GM21529 (cell line): ENCODE measurements around the gene NUP62.

ENCODE experiments used
- ATAC-seq: cut with Tn5 transposase; IDR thresholded peaks from one replicate; pipeline ENCODE4 v1.9.1; 2021; ENCODE audit not compliant: unreplicated experiment

NUP62 gene

GRCh38 chr19:49869484-49870308 lies 59.6 kb downstream of the NUP62 start:
- ATAC-seq: peak; percentile 70

DNA sequence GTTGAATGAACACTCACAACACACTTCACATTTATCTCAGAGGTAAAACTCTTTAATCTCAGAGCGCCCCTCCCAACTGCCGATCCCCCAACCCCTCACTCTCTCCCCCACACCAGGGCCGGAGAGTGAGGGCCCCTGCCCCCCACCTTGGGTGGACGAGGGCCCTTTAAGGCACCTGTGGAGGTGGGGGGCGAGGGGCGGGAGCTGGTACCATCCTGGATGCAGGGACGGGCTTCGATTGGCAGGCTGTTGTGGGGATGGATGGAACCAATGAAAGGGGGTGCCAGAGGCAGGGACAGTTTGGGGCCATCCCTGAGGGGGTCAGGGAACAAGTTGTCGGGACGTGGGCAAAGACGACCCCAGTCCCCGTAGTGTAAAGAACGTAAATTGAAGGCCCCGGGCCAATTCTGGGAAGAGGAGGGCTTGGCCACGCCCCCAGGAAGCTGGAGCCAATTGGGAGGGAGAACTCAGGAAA lies 60.3 kb downstream of the NUP62 start:
- peak; percentile 3 for ATAC-seq

- peak; percentile 33 for ATAC-seq
Observed at GRCh38 chr19:49866933-49867782, 62.1 kb downstream of the NUP62 start, which contains the start of gene PNKP. Gene PNKP, minus strand, starts transcription at chr19:49867576. Its CDS starts 372 bp downstream, at chr19:49867204.

GRCh38 chr19:49864890-49865289 lies 64.4 kb downstream of the NUP62 start:
- ATAC-seq: no peak

- no peak for ATAC-seq
Observed at GRCh38 chr19:49863935-49864320, 65.4 kb downstream of the NUP62 start.

DNA sequence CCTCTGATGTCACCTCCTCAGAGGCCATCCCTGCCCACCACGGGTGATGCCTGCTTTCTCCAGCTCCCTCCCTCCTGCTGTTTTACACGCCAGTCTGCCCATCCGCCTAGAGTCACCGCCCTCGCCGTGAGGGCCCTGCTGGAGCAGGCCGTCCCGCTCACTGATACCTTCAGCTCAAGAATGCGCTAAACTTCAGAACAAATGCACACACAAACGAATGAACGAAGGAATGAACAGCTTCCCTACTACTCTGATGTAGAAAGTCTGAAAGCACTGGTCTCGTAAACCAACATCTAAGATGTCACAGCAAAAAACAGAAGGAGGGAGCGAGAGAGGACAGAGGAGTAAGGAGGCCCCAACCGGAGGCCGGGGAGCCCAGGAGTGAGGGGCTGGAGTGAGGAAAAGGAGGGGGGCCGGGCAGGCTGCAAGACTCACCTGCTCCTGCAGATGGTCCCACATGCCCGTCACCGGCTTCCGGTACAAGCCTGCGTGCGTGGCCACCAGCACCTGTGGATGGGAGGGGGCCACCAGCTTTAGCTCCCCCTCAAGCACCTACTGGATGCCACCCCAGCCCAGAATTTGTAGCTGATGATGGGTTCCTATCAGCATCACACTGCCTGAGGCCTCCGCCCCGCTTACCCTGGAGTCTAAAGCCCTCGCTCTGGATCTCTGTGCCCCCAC lies 65.9 kb downstream of the NUP62 start:
- ATAC-seq: no peak

- no peak for ATAC-seq
Observed at GRCh38 chr19:49862391-49863253, 66.7 kb downstream of the NUP62 start.

DNA sequence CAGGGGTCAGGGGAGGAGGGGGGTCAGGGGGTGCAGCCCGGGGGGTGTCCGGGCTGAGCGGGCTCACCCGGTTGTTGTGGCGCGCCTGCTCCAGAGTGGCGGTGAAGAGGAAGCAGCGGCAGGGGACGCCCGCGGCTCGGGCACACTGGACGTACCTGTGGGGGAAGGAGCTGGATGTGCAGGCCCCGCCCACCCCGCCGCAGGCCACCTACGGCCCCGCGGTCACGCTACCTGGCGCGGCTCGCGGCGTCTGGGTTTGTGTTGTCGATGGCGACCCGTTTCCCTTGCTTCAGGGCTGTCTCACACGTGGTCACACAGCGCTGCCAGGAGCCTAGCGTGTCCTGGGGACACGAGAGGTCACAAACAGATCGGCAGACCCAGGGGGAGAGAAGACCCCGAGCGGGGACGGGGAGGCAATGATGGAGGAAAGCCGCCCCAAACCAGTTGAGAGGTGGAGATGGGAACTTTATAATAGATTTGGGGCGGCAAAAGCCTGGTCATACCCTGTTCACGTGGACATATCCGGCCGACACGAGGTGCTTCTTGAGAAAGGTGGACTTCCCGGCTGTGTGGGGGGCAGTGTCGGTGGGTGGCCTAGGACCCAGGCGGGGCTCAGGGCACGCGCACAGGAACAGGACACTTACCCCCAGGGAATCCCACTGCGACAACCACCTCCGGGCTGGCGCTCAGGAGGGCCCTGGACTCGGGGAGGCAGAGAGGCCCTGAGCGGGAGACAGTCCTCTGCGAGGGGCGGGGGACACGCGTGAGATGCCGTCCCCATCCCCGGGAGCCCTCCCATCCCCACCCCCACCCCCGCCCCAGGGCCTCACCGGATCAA lies 67.5 kb downstream of the NUP62 start:
- no peak for ATAC-seq

- no peak for ATAC-seq
Observed at GRCh38 chr19:49861107-49861506, 68.2 kb downstream of the NUP62 start.

DNA sequence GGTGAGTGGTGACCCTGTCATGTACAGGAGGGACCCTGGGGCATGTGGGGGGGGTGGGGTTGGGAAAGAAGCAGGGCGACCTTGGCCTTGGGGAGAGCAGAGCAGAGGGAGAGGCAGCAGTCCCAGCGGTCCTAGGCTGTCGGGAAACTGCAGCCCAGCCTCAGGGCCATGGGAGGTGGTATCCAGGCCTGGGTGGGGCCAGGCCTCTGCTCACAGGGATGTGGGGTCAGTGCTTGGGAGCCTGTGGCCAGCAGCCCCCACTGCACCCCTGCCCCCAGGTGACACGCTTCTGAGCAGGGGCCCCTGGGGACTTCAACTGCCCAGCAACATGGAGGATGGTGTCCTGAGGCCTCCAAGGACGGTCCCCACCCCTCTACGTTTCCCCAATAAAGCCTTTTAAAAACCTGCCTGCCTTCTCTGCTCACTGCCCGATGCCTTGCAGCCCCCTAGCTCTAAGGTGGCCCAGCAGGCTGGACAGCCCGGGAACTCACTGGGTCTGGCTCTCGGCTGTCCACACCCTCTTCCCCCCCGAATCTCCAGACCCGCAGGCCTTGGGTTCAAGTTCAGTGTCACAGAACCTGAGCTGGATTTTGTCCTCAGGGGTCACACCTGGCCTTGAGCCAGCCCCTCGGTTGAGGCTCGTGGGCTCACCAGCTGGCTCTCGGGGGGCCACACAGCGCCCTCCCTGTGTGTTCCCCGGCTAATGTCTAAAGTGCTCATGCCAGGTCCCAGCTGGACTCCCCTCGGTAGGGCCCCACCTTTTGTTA lies 68.8 kb downstream of the NUP62 start:
- no peak for ATAC-seq

DNA sequence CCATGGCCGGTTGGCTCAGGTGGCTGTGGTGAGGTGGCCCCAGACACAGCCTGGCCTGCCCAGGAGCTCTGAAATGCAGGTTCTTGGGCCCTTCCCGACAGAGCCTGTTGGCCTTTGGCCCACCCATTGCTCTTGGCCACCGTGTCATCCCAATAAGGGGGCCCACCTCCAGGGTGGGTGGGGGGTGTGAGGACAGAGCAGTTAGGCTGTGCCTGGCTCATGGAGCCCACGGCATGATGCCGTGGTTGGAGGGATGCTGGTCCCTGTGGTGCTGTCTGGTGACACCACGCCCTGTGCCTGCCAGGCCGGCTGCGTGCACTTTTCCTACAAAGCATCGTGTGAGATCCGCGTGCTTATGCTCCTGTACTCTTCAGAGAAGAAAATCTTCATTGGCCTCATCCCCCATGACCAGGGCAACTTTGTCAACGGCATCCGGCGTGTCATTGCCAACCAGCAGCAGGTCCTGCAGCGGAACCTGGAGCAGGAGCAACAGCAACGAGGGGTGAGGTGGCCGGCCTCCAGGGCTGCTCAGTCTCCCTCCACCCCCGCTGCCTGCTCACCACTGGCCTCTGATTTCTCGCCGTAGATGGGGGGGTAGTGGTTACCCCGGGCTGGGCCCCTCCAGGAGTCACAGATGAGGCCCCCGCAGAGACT lies 69.5 kb downstream of the NUP62 start:
- ATAC-seq: no peak

DNA sequence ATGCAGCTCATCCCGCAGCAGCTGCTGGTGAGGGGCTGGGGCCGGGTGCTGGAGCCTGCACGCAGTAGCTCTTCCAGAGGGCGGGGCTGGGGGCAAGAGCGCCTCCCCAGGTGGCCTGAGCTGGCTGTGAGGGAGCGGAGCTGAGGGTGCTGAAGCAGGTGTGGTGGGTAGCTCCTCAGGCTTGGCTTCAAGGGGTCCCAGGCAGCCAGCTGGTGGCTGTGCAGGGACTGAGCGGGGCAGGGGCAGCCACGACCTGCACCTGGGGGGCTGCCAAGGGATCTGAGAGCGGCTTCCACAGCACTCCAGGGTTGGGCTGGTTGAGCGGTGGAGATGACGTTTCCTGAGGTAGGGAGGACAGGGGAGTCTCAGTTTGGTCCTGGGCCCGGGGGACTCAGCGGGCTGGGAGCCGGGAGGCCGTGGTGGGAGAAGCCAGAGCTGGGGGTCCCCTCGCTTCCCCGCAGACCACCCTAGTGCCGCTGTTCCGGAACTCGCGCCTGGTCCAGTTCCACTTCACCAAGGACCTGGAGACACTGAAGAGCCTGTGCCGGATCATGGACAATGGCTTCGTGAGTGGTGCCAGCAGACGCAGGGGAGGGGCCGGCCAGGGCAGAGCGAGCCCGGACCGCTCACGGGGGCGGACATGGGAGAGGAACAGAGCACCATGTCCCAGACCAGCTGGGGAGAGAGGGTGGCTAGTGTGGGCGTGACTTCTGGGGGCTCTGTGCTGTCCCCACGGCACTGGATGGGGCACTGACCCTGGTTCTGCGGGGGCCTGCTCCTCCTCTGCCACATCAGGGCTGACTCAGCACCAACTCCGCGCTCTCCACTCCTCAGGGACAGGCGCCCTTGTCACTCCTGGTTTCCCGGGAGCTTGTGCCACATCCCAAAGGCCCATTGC lies 71.0 kb downstream of the NUP62 start:
- no peak for ATAC-seq

DNA sequence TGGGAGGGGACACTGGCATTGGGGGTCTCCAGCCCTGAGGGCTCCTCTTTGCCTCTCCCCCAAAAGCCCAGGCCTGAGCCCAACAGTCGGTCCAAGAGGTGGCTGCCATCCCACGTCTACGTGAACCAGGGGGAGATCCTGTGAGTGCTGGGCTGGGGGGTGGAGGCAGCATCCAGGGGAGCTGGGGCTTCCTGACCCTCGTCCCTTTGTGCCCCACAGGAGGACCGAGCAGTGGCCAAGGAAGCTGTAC lies 71.5 kb downstream of the NUP62 start:
- ATAC-seq: no peak

- no peak for ATAC-seq
Observed at GRCh38 chr19:49857061-49857837, 72.1 kb downstream of the NUP62 start.
